GM08714 (cell line): ENCODE data around the gene KDF1.

Experiments used
- H3K4me3 ChIP-seq: fragments of 200-500 bp; sonication (Bioruptor generic); 2 replicates; pipeline ENCODE4 v1.5.1; 2014; ENCODE audit warnings: mild to moderate bottlenecking, low read length, inconsistent platforms
- ZNF274 ChIP-seq: IDR thresholded peaks from 2 replicates; pipeline ENCODE4 v1.6.1; 2012; ENCODE audit warnings: mild to moderate bottlenecking, low read depth, low read length

The KDF1 gene

GRCh38 chr1:26984291-26984690 lies 24.0 kb upstream of the KDF1 start:
- TF ChIP-seq ZNF274, result no peak
- H3K4me3 ChIP-seq, result no peak overlapping the region

GRCh38 chr1:26983863-26984262 lies 23.6 kb upstream of the KDF1 start:
- TF ChIP-seq ZNF274, result no peak
- H3K4me3 ChIP-seq, result no peak overlapping the region

GRCh38 chr1:26981146-26981846 lies 21.0 kb upstream of the KDF1 start:
- H3K4me3 ChIP-seq, result no peak overlapping the region
- TF ChIP-seq ZNF274, result no peak

- no peak overlapping the region for H3K4me3 ChIP-seq
- no peak for TF ChIP-seq ZNF274
Observed at GRCh38 chr1:26978901-26979300, 18.6 kb upstream of the KDF1 start.

- no peak for TF ChIP-seq ZNF274
- no peak overlapping the region for H3K4me3 ChIP-seq
Observed at GRCh38 chr1:26976621-26977510, 16.6 kb upstream of the KDF1 start.

- TF ChIP-seq ZNF274, result no peak
- H3K4me3 ChIP-seq, result no peak overlapping the region
Observed at GRCh38 chr1:26972821-26973220, 12.6 kb upstream of the KDF1 start.

GRCh38 chr1:26972390-26972789 lies 12.1 kb upstream of the KDF1 start:
- no peak overlapping the region for H3K4me3 ChIP-seq
- TF ChIP-seq ZNF274, result no peak

- no peak for TF ChIP-seq ZNF274
- no peak overlapping the region for H3K4me3 ChIP-seq
Observed at GRCh38 chr1:26971590-26971989, 11.3 kb upstream of the KDF1 start.

GRCh38 chr1:26970810-26971209 lies 10.5 kb upstream of the KDF1 start:
- no peak for TF ChIP-seq ZNF274
- H3K4me3 ChIP-seq, result no peak overlapping the region

GRCh38 chr1:26965628-26966027 lies 5.4 kb upstream of the KDF1 start:
- H3K4me3 ChIP-seq, result no peak overlapping the region
- no peak for TF ChIP-seq ZNF274

GRCh38 chr1:26965213-26965612 lies 4.9 kb upstream of the KDF1 start:
- H3K4me3 ChIP-seq, result no peak overlapping the region
- TF ChIP-seq ZNF274, result no peak

GRCh38 chr1:26961826-26962225 lies 1.6 kb upstream of the KDF1 start:
- no peak overlapping the region for H3K4me3 ChIP-seq
- TF ChIP-seq ZNF274, result no peak

GRCh38 chr1:26960625-26960966 lies 328 bp upstream of the KDF1 start:
- TF ChIP-seq ZNF274, result no peak
- H3K4me3 ChIP-seq, result no peak overlapping the region

- no peak overlapping the region for H3K4me3 ChIP-seq
Observed at GRCh38 chr1:26959270-26959669, 998 bp downstream of the KDF1 start.

GRCh38 chr1:26957306-26957705 lies 3.0 kb downstream of the KDF1 start:
- no peak for TF ChIP-seq ZNF274
- no peak overlapping the region for H3K4me3 ChIP-seq

More at GRCh38 chr1:26959270-26959669, 998 bp downstream of the KDF1 start:
- TF ChIP-seq ZNF274, result no peak
